Renal cortical epithelial cell (primary cell): ENCODE data around the gene KREMEN1. TPM values are rescaled to one million over a fixed set of nuclear protein-coding genes. Genes with fewer than 3 reads are reported as not detected.
"Not testable (repeated sequence)": the region's sequence is repeated elsewhere in the genome, so short reads cannot be mapped to it uniquely, and the experiment has no call there.

Source experiments
- DNase-seq: peaks from one replicate; pipeline ENCODE4 v3.0.0-alpha.2; 2011; ENCODE audit warnings: low read depth
- total RNA-seq: library from RNA; depleted of rRNA; stranded (reverse); fragments of >200 nt; gene quantifications from 2 replicates; pipeline ENCODE4 v1.2.3, GENCODE V29; 2014

Gene KREMEN1
- total RNA-seq = 7.5 and 11.7 TPM in 2 replicates

DNA sequence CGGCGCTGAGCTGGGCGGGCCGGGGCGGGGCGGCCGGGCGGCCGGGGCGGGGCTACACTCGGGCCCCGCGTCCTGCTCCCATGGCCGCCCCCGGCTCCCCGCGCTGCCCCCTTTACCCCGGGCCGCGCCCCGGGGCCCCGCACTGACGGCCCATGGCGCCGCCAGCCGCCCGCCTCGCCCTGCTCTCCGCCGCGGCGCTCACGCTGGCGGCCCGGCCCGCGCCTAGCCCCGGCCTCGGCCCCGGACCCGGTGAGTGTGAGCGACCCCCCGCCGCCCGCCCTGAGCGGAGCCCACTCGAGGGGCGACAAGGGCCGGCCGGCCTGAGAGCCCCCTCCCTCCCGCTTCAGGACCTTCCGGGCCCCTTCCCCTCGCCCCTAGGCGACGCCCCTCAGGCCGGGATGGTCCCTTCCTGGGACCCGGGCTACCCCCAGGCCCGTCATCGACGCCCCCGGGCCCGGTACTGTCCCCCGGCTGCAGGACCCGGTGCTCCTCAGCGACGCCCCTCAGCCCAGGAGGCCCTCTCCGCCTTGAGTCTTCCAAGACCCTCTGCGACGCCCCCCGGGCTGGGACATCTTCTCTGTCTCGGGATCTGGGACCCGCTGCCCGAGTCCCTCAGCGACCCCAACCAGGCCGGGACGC is at the start of gene KREMEN1:
Gene KREMEN1 (plus strand): TSS at position 57 of the 639 bp plus-strand sequence. CDS start 96 bp downstream, at position 153.
- no peak for DNase-seq

GRCh38 chr22:29023172-29023796 is 49.6 kb upstream of the KREMEN1 start:
- no peak for DNase-seq

GRCh38 chr22:29026579-29026978 is 46.3 kb upstream of the KREMEN1 start:
- DNase-seq = no peak

DNA sequence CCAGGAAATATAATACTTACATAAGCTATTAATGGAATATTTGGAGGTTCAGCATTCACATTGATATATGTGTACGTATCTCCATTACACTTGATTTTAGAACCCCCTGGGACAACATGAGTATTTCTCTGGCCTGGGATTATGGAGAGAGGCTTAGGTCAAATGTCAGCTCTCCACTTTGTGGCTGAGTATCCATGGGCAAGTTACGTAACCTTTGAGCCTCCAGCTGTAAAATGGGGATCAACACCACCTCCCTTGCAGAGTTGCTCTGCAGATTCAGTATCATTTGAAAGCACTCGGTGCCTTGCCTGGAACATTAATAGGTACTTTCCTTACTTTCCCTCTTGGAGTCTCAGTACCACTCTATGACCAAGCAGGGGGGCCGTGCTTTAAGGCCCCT is 44.4 kb upstream of the KREMEN1 start:
- no peak for DNase-seq

DNA sequence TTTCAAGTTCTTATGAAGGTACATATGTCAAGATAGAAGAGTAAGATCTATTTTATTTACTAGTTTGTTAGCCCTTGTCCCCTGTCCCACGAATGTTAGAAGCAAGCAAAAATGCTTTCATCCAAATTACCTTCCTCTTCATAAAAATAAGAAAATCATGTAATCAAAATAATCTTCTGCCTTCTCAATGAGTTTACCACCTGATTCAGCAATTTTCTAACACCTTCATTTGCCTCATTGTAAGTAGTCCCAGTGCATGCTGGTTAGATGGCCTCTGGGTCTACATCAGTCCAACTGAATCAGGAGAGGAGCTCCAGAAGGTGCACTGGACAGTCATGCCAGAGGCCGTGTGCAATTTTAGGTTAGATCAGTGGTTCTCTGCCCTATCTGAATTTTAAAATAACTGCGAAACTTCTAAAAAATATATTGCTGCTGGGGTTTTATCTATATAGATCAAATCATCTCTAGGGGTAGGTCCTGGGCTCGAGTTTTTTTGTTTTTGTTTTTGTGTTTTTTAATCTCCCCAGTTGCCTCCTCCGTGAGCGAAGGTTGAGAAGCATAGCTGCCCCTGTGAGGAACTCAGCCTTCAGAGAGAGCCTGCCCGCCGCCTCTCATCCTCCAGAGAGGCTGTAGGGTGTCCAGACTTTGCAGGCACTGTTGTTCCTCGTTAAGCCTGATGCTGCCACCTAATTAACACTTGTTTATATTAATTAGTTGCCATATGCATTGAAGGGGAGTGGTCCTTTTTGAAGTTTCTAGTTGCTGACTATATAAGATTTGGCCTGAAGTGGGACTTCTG is 43.4 kb upstream of the KREMEN1 start:
- no peak for DNase-seq

DNA sequence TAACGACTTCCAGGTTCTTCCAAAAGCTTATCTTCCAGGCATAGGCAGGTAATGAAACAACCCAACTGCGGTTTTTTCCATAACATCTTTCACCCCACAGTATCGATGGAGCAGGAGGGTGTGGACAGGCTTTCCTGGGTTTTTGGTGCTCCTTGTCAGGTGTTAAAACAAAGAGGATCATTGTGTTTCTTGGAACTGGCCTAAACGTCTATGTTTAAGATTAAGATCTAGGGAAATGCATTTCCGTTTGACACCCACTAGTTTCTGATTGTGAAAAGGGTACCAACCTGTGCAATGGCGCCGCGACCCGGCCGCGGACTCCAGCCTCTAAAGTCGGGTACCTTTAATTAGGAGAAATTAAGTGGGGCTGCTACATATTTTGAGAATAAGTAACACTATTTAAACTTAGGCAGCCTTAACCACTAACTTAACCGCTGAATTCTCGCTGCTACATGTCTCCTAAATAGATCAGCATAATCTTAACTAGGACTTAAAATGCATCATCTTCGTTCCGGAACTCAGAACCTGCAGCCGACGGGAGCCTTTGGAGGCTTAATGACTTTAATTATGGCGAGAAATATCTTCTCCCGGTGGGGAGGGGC is 42.7 kb upstream of the KREMEN1 start:
- DNase-seq = peak; percentile 86

DNA sequence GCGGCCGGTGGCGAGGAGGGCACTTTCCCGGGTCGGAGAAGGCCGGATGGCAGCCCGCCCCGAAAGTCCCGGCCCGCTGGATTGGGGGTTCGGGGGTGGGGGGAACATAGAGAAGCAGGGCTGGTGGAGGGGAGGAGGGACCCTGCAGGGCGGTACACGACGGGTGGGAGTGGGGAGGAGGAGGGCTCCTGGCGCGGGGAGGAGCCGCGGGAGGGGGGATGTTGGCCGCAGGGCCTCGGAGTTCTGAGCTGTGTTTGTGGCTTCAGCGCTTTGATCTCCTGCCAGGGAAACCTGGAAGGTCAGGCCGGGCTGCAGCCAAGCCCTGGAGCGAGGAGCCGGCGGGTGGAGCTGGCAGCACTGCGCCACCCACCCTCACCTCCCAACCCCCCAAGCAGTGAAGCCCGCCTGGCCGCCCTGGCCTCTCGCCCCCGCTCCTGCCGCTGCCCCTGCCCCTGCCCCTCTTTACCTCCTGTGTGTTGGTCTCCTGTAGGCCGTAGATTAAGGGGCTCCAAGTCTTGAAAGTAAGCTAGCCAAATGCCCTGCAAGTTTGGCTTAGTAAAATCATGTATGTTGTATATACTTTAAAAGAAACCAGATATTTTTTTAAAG is 42.1 kb upstream of the KREMEN1 start:
- DNase-seq = peak; percentile 86

GRCh38 chr22:29031227-29032011 is 41.4 kb upstream of the KREMEN1 start:
- DNase-seq = peak; percentile 99

GRCh38 chr22:29032014-29032475 is 40.8 kb upstream of the KREMEN1 start:
- no peak for DNase-seq

DNA sequence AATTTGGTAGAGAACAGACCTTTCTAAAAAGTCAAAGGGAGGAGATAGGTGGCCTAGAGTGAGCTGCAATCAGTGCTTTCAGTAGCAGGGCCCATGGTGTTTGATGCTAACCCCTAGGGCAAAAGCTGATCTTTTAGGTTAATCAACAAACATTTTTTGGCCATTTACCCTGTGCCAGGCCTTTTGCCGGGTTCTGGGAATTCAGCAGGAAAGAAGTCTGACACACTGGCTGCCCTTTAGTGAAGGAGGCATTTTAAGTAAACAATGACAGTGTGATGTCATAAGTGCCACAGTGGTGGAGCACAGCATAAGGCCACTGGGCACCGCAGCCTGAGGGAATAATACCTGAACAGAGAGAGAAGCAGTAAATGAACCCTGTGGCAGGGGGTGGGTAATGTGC is 40.3 kb upstream of the KREMEN1 start:
- DNase-seq = peak; percentile 94

GRCh38 chr22:29037340-29037932 is 35.4 kb upstream of the KREMEN1 start:
- no peak for DNase-seq

DNA sequence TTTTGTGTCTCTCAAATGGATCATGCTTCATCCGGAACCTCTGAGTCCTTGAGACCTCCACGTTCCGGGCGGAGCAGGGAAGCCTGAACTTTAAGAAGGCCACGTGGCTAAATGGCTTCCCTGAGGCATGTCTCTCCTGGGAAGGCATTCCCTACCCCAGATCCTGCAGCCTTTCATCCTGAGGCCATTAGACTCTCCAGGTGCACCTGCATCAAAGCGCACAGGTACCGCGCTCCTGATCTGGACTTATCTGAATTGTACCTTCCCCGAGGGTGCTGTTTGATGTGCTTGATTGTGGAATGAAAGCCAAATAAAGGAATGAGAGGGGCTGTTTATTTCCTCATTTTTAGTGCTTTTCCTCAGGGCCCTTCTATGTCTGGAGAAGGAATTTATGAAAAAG is 33.7 kb upstream of the KREMEN1 start:
- DNase-seq = no peak

GRCh38 chr22:29039684-29040083 is 33.2 kb upstream of the KREMEN1 start:
- DNase-seq = not testable (repeated sequence)

DNA sequence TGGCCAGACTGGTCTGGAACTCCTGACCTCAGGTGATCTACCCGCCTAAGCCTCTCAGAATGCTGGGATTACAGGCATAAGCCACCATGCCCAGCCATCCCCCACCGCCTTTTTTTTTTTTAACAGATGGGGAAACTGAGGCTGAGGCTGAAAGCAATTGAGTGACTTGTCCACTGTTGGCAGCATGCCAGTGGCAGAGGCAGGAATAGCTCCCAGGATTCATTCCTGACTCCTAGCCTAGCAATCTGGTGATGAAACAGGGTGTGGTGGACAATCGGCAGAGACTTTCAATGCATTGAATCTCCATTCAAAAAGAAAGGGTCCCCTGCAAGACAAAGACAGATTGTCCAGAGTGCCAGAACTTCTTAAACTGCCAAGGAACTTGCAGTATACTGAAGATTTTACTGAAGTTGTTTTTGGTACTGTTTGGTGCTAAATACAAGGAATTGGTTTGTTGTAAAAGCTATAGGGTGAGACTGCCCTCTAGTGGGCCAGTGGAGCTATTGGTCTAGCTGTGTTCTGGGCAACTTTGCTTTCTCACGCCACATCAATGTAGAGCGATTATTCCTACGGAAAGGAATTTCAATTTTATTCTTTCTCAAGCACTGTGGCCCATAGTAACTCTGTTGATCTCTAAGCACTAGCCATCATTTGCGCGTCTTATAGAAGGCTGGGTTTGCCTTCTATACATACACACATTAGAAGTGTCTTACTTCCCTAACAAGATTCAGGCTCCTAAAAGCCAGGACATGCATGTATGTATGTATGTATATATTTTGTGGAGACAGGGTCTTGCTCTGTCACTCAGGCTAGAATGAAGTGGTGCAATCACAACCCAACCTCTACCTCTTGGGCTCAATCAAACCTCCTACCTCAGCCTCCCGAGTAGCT is 32.2 kb upstream of the KREMEN1 start:
- peak; percentile 87 for DNase-seq

- peak; percentile 55 for DNase-seq
These were observed 31.4 kb upstream of the KREMEN1 start for GRCh38 chr22:29041408-29041807.

DNA sequence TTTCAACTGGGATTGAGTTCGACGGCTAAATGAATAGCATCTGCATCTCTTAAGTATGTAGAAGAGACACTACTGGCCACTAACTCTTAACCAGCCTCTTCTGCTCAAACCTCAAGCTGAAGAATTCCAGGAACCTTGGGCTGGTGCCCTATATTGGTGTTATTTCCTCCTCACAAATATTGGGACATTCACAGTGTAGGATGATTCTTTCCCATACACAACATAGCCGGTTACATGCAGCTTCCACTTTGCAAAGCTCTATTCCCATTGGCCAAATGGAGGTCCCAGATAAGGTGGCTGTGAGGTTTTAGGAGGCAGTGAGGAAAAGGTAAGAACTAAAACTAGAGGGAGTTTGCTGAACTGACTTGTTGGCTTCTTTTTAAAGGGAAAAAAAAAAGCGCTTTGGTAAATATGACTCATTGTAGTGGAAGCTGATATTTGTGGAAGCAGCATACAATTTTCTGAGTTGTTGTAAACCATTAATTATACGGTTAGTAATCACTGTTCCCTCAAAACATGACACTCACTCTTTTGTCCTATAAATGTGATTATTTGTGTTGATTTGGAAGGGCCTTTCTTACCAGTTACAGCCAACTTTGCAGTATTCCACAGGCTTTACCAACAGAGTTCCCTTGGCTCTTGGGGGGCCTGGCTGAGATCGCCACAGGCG is 28.8 kb upstream of the KREMEN1 start:
- DNase-seq = peak; percentile 94

- peak; percentile 93 for DNase-seq
These were observed 28.1 kb upstream of the KREMEN1 start for GRCh38 chr22:29044657-29045176.

- no peak for DNase-seq
These were observed 23.8 kb upstream of the KREMEN1 start for GRCh38 chr22:29048822-29049654.
